K562 (cell line): ENCODE measurements around the gene HERC5. TPM values are rescaled to one million over a fixed set of nuclear protein-coding genes. Genes with fewer than 3 reads are reported as not detected.

Experiments
- ATAC-seq: fragments of 200-7000 bp; cut with Tn5 transposase; 3 replicates; pipeline ENCODE4 v1.9.1; 2020; ENCODE audit warnings: moderate library complexity
- BruUV-seq: library from RNA; stranded (reverse); fragments of 400-500 nt; replicated peaks from 2 replicates; lab custom pipeline; 2021; lab: Mats Ljungman, UMichigan
- CTCF ChIA-PET: fragments of 300-600 bp; formaldehyde crosslinking; extraction: SDS; loops from one replicate; lab custom pipeline; 2021; ENCODE audit warnings: low intra/inter-chr PET ratio; lab: Yijun Ruan, JAX
- POLR2A ChIA-PET: fragments of 300-600, 350-650 bp; sonication (Branson Sonifier 250); formaldehyde crosslinking; extraction: SDS; loops from one replicate; lab custom pipeline; 2021; ENCODE audit warnings: antibody characterized with exemption, inconsistent platforms; lab: Yijun Ruan, JAX
- DNase-seq, 4 experiments: peaks; one replicate each; pipeline versions ENCODE4 v3.0.0 to v3.0.0-alpha.2; 2011 to 2018; ENCODE audit warnings: low spot score in 3 of 4, mixed read lengths in 3 of 4; ENCODE audit errors: extremely low read depth in 1 of 4
- FAIRE-seq: peaks from 2 replicates; lab custom pipeline; 2011; peaks lifted over from hg19 to GRCh38; lab: Jason Lieb, UNC
- H2AFZ ChIP-seq: 2 replicates; pipeline ENCODE4 v1.6.0; 2011; ENCODE audit warnings: low read depth, low read length, control low read depth, inconsistent platforms
- H3K27ac ChIP-seq: fragments of 200-600 bp; 3 replicates; pipeline ENCODE4 v1.8.0; 2011; ENCODE audit warnings: low read depth, mild to moderate bottlenecking, control low read depth, inconsistent platforms, low read length, moderate library complexity, mixed read lengths; ENCODE audit errors: extremely low read depth
- H3K27me3 ChIP-seq, 2 experiments: fragments of 300-600 bp in 1 of 2; 2 replicates in 1 of 2; 3 replicates in 1 of 2; pipeline versions ENCODE4 v1.6.0 to v1.8.0; 2011; ENCODE audit warnings: inconsistent platforms in 2 of 2, low read length in 2 of 2, mild to moderate bottlenecking in 1 of 2, mixed read lengths in 1 of 2, moderate library complexity in 1 of 2; ENCODE audit not compliant: control insufficient read depth in 2 of 2, insufficient read depth in 2 of 2
- H3K36me3 ChIP-seq: fragments of 300-600 bp; 3 replicates; pipeline ENCODE4 v1.8.0; 2011; ENCODE audit warnings: mild to moderate bottlenecking, low read length, inconsistent platforms; ENCODE audit not compliant: control insufficient read depth, insufficient read depth
- H3K4me1 ChIP-seq, 2 experiments: fragments of 200-600 bp in 1 of 2; replicated peaks in 1 of 2; 2 replicates in 1 of 2; 3 replicates in 1 of 2; pipeline versions ENCODE4 v1.5.1 to v1.8.0; 2011; ENCODE audit warnings: inconsistent platforms in 2 of 2, low read length in 2 of 2, mild to moderate bottlenecking in 1 of 2, mixed read lengths in 1 of 2, moderate library complexity in 1 of 2; ENCODE audit not compliant: control insufficient read depth in 2 of 2, insufficient read depth in 2 of 2
- H3K4me2 ChIP-seq: 2 replicates; pipeline ENCODE4 v1.6.1; 2011; ENCODE audit warnings: low read length, control low read depth, inconsistent platforms, mixed read lengths; ENCODE audit not compliant: insufficient read depth
- H3K4me3 ChIP-seq: fragments of 200-600 bp; sonication (generic), shearing (Covaris generic); 2 replicates; pipeline ENCODE4 v1.5.1; 2016; ENCODE audit warnings: control low read depth, inconsistent platforms
- H3K79me2 ChIP-seq: fragments of 200-600 bp; 3 replicates; pipeline ENCODE4 v1.8.0; 2011; ENCODE audit warnings: low read length, inconsistent platforms; ENCODE audit not compliant: control insufficient read depth, insufficient read depth
- H3K9ac ChIP-seq, 2 experiments: 2 replicates each; pipeline versions ENCODE4 v1.6.0 to v1.6.1; 2011; ENCODE audit warnings: low read depth in 2 of 2, low read length in 2 of 2, control low read depth in 1 of 2, inconsistent platforms in 1 of 2, mild to moderate bottlenecking in 1 of 2, mixed read lengths in 1 of 2; ENCODE audit not compliant: insufficient read depth in 1 of 2
- H3K9me1 ChIP-seq: one replicate; pipeline ENCODE4 v1.6.0; 2011; ENCODE audit warnings: inconsistent platforms, mild to moderate bottlenecking, low read length, moderate library complexity; ENCODE audit not compliant: control insufficient read depth, insufficient read depth
- H3K9me3 ChIP-seq: replicated peaks from 2 replicates; pipeline ENCODE4 v1.5.1; 2011; ENCODE audit warnings: low read depth, low read length, inconsistent platforms; ENCODE audit not compliant: control insufficient read depth, insufficient read depth
- H4K20me1 ChIP-seq: replicated peaks from 2 replicates; pipeline ENCODE4 v1.6.1; 2011; ENCODE audit warnings: low read length, inconsistent platforms, mixed read lengths; ENCODE audit not compliant: control insufficient read depth, insufficient read depth
- BRD4 ChIP-seq: fragments of 200-600 bp; sonication (generic); IDR thresholded peaks from 2 replicates; pipeline ENCODE4 v1.6.1; 2017; ENCODE audit warnings: inconsistent platforms
- DEAF1 ChIP-seq: fragments of 450-650 bp; formaldehyde crosslinking; IDR thresholded peaks from 2 replicates; pipeline ENCODE4 v1.4.0; 2020; ENCODE audit warnings: mild to moderate bottlenecking, moderate library complexity
- ELF2 ChIP-seq: fragments of 250-450 bp; sonication (Bioruptor Pico); IDR thresholded peaks from 2 replicates; pipeline ENCODE4 v1.5.0; 2021; ENCODE audit warnings: mild to moderate bottlenecking
- GABPB2 ChIP-seq: fragments of 250-450 bp; sonication (Bioruptor Pico); conservative IDR thresholded peaks from 2 replicates; pipeline ENCODE4 v1.5.1; 2021; ENCODE audit warnings: mild to moderate bottlenecking
- KAT7 ChIP-seq: sonication (generic); formaldehyde crosslinking; IDR thresholded peaks from 2 replicates; pipeline ENCODE4 v1.8.0; 2022; ENCODE audit warnings: missing genetic modification reagents, mild to moderate bottlenecking, borderline replicate concordance
- MAFK ChIP-seq: IDR thresholded peaks from 2 replicates; pipeline ENCODE4 v1.6.1; 2011; ENCODE audit warnings: low read length, improper control_type of control experiment
- NCOA6 ChIP-seq: fragments of 450-650 bp; IDR thresholded peaks from 2 replicates; pipeline ENCODE4 v1.6.1; 2017; ENCODE audit warnings: mild to moderate bottlenecking
- SMC3 ChIP-seq: conservative IDR thresholded peaks from 2 replicates; pipeline ENCODE4 v1.6.1; 2011; ENCODE audit warnings: low read depth, low read length, improper control_type of control experiment; ENCODE audit not compliant: insufficient read depth
- TARDBP ChIP-seq: fragments of 450-650 bp; IDR thresholded peaks from 2 replicates; pipeline ENCODE4 v1.6.1; 2016
- TEAD4 ChIP-seq, 2 experiments: sonication (generic) in 1 of 2; formaldehyde crosslinking in 1 of 2; IDR thresholded peaks; 2 replicates each; pipeline versions ENCODE4 v1.6.1 to v1.8.0; 2012 to 2022; ENCODE audit warnings: borderline replicate concordance in 1 of 2, inconsistent platforms in 1 of 2, low read length in 1 of 2, mild to moderate bottlenecking in 1 of 2, missing genetic modification reagents in 1 of 2
- TRIM25 ChIP-seq: fragments of 450-650 bp; IDR thresholded peaks from 2 replicates; pipeline ENCODE4 v1.7.0; 2016; ENCODE audit warnings: borderline replicate concordance
- ZNF507 ChIP-seq: conservative IDR thresholded peaks from 2 replicates; pipeline ENCODE4 v1.6.1; 2017; ENCODE audit warnings: missing genetic modification characterization, missing compliant biosample characterization
- WGBS: fragments of 100-300 bp; shearing (Covaris generic); methylation state at CpG from one replicate; pipeline ENCODE4 v1.1.6; 2016; ENCODE audit warnings: low coverage, mixed read lengths; ENCODE audit not compliant: insufficient coverage; ENCODE audit errors: missing lambda C conversion rate; 5-methylcytosine and 5-hydroxymethylcytosine counted together
- in situ Hi-C: fragments of 300-500 bp; cut with MboI; formaldehyde crosslinking; loops from 4 replicates; pipeline ENCODE4 v1.15.0; 2018; ENCODE audit warnings: inconsistent platforms, mixed read lengths
- intact Hi-C: fragments of 100-400 bp; cut with micrococcal nuclease; formaldehyde crosslinking; loops from 2 replicates; pipeline ENCODE4 v1.14.2; 2022
- polyA plus RNA-seq, 8 experiments: library from polyadenylated mRNA; depleted of rRNA in 4 of 8; stranded (reverse) in 5 of 8; unstranded in 3 of 8; fragments of >200 nt; fragmentation: Nextera tagmentation in 2 of 8; fragmentation: Illumina TruSeq in 1 of 8; extraction: Ambion mirVana in 2 of 8; extraction: Trizol in 1 of 8; gene quantifications; 2 replicates each; pipeline versions ENCODE4 v1.2.1 to v1.2.3, GENCODE V29; 2011 to 2014; ENCODE audit warnings: inconsistent platforms in 1 of 8, missing spikeins in 1 of 8
- total RNA-seq, 7 experiments: library from RNA; depleted of rRNA in 6 of 7; stranded (reverse); fragments of >200 nt in 6 of 7; fragmentation: Illumina TruSeq in 2 of 7; extraction: Trizol in 2 of 7; gene quantifications; 2 replicates each; pipeline versions ENCODE4 v1.2.1 to v1.2.3, GENCODE V29; 2011 to 2021; ENCODE audit warnings: low replicate concordance in 1 of 7

HERC5 gene
- total and polyA plus RNA-seq, 9 of the 15 experiments (the other 6 are each of a cell fraction or from before 2014, with no cell fraction given), result 0.18 TPM; not detected in 8

GRCh38 chr4:88481537-88481936 is 24.6 kb downstream of the HERC5 start (continued):
- TF ChIP-seq TRIM25 (no peak), DEAF1 (no peak), MAFK (no peak), ZNF507 (tag) (no peak), SMC3 (no peak), KAT7 (CRISPR knock-in tag) (no peak)

GRCh38 chr4:88489100-88489761 is 32.3 kb downstream of the HERC5 start:
- POLR2A ChIA-PET, result no interaction called here

More at GRCh38 chr4:88489100-88489761, 32.3 kb downstream of the HERC5 start:
- BruUV-seq, result no TSS peak
- CTCF ChIA-PET, result no interaction called here
- Histone ChIP-seq H3K9me3 (no peaks in the 10 kb centered on the region), H3K4me1 (no peaks in the 10 kb centered on the region), H3K4me3 (no peak overlapping the region), H4K20me1 (no peaks in the 10 kb centered on the region), H3K9ac (no peak overlapping the region), H3K27me3 (peaks cover 2 to 5% of the 10 kb centered on the region in 2 experiments; a peak in 1 of 5 replicates), H3K27ac (no peak overlapping the region), H3K4me2 (no peak overlapping the region), H3K79me2 (no peaks in the 10 kb centered on the region), H2AFZ (no peak overlapping the region), H3K9me1 (no peaks in the 10 kb centered on the region), H3K36me3 (no peaks in the 10 kb centered on the region)
- ATAC-seq, result no peak
- DNase-seq, result no peak
- WGBS, result 0% methylated on average over 4 of the region's 4 CpGs
- intact Hi-C loops, result no loop called here
- TF ChIP-seq TARDBP (no peak), NCOA6 (no peak), TEAD4 (IDR thresholded peaks at IDR 0.05; ENCODE audit: low read length) (no peak), TEAD4 (CRISPR knock-in tag; IDR thresholded peaks at IDR 0.05; ENCODE audit: borderline replicate concordance) (no peak), BRD4 (no peak), GABPB2 (CRISPR knock-in tag) (no peak), ELF2 (CRISPR knock-in tag) (no peak)
- in situ Hi-C loops, result no loop called here
- FAIRE-seq, result no peak
